DMS153 treated with DMSO at 0.1 percent for 48 hours (cell line): ENCODE measurements around the gene AGBL5.
A peak's percentile ranks its signal among the peaks of the same experiment; 100 is the strongest.

Source experiments
- DNase-seq: peaks from one replicate; lab custom pipeline; 2025; ENCODE audit not compliant: unreplicated experiment; lab: John Stamatoyannopoulos, UW

AGBL5 gene

DNA sequence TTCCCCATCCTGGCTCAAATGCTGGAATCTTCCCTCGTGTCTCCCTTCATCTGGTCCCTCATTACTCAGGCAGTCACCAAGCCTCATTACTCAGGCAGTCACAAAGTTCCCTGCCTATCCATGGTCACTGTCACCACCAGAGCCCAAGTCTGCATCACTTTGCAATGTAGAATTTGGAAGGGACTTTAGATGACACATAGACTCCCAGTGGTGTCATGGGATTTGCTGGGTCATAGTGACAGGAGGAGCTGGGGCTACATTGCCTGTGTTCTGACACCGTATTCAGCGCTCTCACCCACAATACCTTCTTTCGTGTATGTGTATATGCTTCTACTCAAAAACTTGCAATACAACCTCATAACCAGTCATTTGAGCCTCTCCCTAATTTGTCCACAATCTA, 24.9 kb downstream of the AGBL5 start:
- DNase-seq, result no peak

DNA sequence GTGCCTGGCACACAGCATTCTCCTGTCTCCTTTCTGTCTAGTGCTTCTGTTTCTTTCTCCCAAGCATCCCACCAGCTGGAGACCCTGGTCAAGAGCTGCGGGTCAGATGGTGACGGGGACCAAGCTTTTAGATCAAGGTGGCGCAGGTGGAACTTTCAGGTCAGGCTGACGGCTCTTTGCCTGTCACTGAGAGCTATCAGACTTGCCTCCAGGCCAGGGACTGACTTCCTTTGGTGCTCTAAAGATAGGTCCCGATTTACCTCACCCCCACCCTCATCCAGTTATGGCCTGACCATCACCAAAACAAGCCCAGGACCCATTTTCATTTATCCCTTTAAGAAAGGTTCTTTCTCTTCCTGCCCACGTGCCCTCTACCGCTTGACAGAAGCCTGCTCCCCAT, 25.8 kb downstream of the AGBL5 start:
- no peak for DNase-seq

DNA sequence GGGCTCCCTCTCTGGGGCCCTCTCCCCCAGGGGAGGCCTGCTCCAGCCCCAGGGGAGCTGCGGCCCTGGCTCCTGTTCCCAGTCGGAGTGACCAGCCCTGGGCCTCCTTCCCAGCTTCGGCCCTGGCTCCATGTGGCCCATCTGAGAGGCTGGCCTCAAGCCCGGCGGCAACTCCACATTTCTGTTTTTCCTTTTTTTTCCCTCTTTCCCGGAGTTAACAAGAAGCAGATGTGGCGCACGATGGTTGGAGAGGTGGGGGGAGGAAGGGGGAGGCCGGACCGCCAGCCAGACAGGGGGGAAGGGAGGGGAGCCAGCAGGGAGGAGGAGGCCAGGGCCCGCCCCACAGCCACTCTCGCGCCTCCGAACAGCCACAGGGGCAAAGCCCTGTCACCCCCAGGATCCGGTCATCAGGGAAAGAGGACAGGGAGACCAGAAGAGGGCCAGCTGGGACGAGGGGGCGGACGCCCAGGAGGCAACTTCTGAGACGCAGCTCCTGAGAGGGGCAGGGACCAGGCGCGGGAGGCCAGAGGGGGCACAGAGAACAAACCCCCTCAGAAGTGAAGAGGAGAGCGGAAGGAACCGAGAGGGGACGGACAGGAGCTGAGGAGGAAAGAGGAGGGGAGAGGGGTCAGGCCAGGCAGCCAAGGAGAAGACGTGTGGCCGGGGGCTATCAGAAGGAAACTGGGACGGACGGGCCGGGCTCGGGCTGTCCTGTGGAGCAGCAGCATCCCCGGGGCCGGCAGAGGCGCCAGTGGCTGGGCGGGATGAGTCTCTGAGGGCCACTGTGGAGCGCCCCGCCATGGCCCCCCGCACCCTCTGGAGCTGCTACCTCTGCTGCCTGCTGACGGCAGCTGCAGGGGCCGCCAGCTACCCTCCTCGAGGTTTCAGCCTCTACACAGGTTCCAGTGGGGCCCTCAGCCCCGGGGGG, 27.1 kb downstream of the AGBL5 start, which contains the start of gene EMILIN1:
TSS of gene EMILIN1 (plus strand) at position 349 of the 928 bp plus-strand sequence. CDS start at position 800, 451 bp downstream.
- no peak for DNase-seq

DNA sequence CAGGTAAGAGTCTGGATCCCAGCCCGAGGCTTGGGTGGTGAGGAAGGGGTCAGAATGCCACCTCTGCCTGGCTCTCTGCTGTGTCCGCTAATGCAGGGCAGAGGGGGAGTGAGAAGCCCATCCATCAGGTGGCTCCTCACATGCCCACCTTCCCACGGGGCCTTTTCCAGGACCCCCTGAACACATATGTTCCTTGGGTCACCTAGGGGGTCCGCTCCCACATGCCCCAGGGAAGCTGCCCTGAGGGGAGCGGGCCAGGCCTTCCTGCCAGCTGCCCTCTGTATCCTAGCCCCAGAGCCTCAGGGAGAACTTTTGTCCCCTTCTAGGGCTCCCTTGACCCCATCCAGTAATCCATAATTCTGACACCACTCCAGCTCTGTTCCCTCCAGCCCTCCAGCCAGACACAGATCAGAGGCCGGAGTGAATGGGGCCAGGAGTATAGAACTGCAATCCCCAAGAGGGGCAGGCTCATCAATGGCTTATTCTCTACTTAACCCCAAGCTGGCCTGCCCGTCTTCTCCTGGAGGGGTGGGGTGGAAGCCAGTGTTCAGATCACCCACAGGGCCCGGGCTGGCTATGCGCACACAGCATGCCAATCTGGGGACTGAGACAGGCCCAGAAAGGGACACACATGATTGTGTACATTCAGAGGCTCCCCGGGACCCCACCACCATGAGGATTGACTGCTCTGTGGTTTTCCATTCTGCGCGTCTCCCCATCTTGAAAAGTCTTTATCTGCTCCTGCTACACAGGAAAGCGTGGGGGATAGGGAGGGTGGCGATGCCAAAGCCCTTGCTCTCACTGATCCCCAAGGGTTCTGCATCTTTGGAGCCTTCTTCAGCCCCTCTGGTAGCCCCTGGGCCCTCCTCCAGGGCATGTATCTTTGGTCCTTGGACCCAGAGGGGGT, 28.0 kb downstream of the AGBL5 start:
- DNase-seq, result no peak

DNA sequence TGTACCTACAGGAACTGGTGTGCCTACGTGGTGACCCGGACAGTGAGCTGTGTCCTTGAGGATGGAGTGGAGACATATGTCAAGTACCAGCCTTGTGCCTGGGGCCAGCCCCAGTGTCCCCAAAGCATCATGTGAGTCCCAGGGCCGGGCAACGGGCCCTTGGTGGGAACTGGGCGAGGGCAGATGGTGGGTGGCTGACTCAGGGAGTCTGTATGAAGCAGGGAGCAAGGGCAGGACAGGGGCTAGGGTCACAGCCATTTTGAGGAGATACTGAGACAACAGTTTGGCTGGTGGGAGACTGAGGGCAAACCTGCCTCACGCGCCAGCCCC, 28.6 kb downstream of the AGBL5 start:
- DNase-seq, result no peak

DNA sequence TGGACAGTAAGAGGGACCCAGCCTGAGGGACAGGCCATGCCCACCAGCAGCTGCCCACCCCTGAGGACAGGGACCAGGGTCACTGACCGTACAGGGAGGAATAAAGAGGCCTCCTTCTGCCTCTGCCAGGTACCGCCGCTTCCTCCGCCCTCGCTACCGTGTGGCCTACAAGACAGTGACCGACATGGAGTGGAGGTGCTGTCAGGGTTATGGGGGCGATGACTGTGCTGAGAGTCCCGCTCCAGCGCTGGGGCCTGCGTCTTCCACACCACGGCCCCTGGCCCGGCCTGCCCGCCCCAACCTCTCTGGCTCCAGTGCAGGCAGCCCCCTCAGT, 29.1 kb downstream of the AGBL5 start:
- DNase-seq, result no peak

DNA sequence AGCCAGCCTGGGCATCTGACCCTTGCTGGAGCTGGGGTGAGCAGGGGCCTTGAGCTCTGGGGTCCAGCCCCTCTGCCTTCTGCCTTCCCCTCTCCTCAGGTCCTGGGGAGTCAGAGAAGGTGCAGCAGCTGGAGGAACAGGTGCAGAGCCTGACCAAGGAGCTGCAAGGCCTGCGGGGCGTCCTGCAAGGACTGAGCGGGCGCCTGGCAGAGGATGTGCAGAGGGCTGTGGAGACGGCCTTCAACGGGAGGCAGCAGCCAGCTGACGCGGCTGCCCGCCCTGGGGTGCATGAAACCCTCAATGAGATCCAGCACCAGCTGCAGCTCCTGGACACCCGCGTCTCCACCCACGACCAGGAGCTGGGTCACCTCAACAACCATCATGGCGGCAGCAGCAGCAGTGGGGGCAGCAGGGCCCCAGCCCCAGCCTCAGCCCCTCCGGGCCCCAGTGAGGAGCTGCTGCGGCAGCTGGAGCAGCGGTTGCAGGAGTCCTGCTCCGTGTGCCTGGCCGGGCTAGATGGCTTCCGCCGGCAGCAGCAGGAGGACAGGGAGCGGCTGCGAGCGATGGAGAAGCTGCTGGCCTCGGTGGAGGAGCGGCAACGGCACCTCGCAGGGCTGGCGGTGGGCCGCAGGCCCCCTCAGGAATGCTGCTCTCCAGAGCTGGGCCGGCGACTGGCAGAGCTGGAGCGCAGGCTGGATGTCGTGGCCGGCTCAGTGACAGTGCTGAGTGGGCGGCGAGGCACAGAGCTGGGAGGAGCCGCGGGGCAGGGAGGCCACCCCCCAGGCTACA, 30.7 kb downstream of the AGBL5 start:
- no peak for DNase-seq

DNA sequence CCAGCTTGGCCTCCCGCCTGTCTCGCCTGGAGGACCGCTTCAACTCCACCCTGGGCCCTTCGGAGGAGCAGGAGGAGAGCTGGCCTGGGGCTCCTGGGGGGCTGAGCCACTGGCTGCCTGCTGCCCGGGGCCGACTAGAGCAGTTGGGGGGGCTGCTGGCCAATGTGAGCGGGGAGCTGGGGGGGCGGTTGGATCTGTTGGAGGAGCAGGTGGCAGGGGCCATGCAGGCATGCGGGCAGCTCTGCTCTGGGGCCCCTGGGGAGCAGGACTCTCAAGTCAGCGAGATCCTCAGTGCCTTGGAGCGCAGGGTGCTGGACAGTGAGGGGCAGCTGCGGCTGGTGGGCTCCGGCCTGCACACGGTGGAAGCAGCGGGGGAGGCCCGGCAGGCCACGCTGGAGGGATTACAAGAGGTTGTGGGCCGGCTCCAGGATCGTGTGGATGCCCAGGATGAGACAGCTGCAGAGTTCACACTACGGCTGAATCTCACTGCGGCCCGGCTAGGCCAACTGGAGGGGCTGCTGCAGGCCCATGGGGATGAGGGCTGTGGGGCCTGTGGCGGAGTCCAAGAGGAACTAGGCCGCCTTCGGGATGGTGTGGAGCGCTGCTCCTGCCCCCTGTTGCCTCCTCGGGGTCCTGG, 31.4 kb downstream of the AGBL5 start:
- no peak for DNase-seq

DNA sequence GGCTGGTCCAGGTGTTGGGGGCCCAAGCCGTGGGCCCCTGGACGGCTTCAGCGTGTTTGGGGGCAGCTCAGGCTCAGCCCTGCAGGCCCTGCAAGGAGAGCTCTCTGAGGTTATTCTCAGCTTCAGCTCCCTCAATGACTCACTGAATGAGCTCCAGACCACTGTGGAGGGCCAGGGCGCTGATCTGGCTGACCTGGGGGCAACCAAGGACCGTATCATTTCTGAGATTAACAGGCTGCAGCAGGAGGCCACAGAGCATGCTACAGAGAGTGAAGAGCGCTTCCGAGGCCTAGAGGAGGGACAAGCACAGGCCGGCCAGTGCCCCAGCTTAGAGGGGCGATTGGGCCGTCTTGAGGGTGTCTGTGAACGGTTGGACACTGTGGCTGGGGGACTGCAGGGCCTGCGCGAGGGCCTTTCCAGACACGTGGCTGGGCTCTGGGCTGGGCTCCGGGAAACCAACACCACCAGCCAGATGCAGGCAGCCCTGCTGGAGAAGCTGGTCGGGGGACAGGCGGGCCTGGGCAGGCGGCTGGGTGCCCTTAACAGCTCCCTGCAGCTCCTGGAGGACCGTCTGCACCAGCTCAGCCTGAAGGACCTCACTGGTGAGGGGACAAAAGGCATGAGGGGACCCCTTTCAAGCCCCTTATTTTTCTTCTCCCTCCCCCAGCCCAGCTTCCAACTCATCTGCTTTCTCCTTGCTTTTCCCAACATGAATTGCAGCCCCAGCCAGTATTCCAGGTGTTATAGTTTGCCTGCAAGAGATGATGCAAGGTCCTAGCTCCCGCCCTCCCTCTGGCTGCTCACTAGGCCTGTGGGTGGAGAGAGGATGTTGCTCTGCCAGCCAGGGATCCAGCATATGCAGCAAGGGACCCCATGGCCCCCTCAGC, 32.2 kb downstream of the AGBL5 start:
- DNase-seq, result no peak

DNA sequence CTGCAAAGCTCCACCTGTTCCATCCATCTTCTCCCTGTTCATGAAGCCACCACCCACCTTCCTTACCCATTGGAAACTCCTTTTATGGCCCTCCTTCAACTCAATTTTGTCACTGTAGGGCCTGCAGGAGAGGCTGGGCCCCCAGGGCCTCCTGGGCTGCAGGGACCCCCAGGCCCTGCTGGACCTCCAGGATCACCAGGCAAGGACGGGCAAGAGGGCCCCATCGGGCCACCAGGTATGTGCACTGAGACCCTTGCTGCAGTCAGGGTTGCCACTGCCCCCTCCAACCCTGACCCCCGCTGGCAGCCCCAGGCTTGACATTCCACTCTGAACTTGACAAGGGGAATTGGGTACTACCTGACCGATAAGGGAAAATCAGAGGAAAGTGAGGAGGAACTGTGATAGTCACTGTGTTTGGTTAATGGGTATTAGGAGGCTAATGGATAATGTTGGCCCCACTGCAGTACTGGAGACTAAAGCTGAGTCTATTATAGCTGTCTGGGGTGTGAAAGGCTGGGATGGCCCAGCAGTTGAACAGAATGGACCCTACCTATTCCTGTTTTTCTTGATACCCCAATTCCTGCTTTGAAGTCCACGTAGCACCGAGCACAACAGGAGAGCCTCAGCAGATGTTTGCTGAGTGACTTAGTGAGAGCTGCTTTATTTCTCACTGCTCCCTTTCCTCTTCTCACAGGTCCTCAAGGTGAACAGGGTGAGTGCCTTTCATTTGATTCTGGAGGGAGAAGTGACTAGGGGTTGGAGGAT, 33.0 kb downstream of the AGBL5 start:
- DNase-seq, result no peak

DNA sequence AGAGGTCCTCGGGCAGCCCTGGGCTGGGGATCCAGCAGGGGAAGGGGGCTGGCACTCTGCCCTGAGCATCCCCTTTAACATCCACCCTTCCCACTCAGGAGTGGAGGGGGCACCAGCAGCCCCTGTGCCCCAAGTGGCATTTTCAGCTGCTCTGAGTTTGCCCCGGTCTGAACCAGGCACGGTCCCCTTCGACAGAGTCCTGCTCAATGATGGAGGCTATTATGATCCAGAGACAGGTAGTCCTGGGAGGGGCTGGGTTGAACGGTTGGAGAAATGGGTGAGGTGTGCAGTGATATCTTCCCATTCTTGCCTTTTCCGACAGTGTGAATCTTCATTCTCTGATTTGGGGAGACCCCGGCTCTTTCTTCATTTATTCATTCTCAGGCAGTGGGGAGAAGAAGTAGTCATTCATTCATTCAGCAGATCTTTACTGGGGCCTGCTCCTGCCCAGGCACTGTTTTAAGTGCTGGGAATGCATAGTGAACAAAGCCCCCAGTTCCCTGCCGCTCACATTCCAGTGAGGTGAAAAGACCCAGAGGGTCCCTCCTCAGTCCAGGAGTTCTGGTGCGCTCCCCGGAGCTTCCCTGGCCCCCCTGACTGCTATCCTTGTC, 33.7 kb downstream of the AGBL5 start:
- no peak for DNase-seq

DNA sequence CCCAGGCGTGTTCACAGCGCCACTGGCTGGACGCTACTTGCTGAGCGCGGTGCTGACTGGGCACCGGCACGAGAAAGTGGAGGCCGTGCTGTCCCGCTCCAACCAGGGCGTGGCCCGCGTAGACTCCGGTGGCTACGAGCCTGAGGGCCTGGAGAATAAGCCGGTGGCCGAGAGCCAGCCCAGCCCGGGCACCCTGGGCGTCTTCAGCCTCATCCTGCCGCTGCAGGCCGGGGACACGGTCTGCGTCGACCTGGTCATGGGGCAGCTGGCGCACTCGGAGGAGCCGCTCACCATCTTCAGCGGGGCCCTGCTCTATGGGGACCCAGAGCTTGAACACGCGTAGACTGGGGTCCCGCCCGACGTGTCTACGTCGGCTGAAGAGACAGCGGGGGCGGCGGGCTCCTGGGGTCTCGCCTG, 34.2 kb downstream of the AGBL5 start:
- DNase-seq, result peak; percentile 8

DNA sequence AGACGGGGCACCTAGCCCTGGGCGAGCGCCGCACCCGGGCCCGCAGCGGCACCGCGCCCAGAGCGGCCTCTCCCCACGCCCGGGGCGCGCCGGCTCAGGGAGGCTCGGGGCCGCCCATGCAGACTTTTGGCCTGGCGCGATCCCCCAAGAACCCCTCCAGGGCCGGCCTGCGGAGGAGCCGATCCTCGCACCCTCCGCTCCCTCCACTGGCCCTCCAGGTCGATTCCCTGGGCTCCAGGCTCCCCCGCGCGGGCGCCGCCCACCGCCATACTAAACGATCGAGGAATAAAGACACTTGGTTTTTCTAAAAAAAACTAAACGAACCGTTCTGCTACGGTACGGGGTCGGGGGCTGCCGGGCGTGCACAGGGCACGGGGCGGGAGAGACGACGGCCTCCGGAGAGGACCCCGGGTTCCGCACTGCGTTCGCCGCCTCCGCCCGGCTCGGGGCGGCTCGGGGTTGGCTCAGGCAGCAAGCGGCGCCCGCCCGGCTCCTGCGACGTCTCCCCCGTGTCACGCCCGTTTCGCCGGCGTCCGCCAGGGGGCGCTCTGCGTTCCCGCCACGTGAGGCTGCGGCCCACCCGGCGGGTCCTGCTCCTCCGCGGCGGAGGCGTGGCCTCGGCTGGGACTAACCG, 34.7 kb downstream of the AGBL5 start:
- peak; percentile 88 for DNase-seq

DNA sequence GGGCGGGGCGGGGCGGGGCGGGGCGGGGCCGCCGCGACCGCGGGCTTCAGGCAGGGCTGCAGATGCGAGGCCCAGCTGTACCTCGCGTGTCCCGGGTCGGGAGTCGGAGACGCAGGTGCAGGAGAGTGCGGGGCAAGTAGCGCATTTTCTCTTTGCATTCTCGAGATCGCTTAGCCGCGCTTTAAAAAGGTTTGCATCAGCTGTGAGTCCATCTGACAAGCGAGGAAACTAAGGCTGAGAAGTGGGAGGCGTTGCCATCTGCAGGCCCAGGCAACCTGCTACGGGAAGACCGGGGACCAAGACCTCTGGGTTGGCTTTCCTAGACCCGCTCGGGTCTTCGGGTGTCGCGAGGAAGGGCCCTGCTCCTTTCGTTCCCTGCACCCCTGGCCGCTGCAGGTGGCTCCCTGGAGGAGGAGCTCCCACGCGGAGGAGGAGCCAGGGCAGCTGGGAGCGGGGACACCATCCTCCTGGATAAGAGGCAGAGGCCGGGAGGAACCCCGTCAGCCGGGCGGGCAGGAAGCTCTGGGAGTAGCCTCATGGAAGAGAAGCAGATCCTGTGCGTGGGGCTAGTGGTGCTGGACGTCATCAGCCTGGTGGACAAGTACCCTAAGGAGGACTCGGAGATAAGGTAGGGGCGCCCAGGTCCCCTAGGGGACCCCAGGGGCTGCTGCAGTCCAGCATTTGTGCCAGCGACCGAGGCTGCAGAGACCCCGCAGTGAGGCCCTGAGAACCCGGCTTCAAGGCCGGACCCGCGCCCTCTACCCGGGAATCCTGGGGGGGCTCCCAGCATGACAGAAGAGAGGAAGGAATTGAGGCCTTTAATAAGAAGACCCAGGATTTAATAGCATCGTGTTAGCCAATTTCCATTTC, 35.5 kb downstream of the AGBL5 start, which contains the start of gene KHK:
TSS of gene KHK (plus strand) at position 49 of the 870 bp plus-strand sequence. CDS start at position 537, 488 bp downstream.
- DNase-seq, result peak; percentile 64

DNA sequence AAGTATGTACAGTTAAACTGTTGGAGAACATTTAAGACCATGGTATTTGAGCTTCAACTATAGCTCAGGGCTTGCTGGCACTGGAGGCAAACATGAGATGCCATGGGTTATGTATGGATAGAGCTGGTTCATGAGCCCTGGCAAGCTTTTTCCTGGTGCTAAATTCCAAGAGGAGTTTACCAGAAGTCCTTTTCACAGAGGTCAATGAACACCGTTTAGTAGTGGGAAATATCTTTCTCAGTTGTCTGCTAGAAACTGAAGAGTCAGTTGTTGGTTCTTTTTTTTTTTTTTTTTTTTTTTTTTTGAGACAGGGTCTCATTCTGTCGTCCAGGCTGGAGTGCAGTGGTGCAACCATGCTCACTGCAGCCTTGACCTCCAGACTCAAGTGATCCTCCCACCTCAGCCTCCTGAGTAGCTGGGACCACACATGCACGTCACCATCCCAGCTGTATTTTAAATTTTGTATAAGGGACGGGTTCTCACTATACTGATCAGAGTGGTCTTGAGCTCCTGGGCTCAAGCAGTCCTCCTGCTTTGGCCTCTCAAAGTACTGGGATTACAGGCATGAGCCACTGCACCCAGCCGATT, 36.4 kb downstream of the AGBL5 start:
- no peak for DNase-seq

DNA sequence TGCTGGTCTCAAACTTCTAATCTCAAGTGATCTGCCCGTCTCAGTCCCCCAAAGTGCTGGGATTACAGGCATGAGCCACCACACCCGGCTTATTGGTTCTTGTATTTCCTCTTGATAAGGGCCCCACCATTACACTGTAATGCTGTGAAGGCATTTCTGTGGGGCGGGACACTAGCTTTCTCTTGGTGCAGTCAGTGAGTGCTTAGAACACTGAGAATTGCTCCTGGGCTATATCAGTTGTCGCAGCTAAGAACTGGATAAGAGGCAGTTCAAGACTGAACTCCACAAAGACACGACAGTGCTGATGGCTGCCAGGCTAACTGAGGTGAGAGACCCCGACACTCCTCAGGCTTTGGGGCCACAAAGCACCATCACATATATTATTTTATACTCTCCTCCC, 37.2 kb downstream of the AGBL5 start:
- no peak for DNase-seq
